ENCODE measurements around the gene RIPOR3. TPM values are rescaled to one million over a fixed set of nuclear protein-coding genes. Genes with fewer than 3 reads are reported as not detected.
"Not testable (repeated sequence)": the region's sequence is repeated elsewhere in the genome, so short reads cannot be mapped to it uniquely, and the experiment has no call there.

The RIPOR3 gene
- total RNA-seq, 8 experiments from 2014 or later, result 1.0 to 13.0 (median 2.8) TPM

DNA sequence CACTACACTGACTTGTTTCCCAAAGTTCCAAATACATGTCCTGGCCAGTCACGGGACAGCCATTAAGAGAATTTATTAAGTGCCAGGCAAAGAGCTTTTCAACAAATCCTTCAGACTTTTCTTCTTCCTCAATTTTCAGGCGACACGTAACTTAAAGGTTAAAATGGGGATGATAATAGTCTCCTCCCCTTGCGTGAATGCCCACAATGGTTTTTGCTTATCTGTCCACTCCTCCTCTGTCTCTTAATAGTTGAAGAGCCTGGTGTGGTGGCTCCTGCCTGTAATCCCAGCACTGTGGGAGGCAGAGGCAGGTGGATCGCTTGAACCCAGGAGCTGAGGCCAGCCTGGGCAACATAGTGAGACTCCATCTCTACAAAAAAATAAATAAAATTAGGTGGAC lies 28.7 kb upstream of the RIPOR3 start:
- Histone ChIP-seq H3K27ac (no peak overlapping the region), H3K4me1 (replicated peaks in 1 of 2) (peaks cover 7 to 8% of the 10 kb centered on the region in 2 donors), H3K4me3 (no peak overlapping the region)
- WGBS, 10 experiments, result 66 to 91% (median 77%) methylated on average over 1 to 5 of the region's 5 CpGs
- no peak for ATAC-seq (replicated peaks in 6 of 8)
- in situ Hi-C loops (cut with MboI; ENCODE audit: low pct_unique_long_range_greater_than_20kb in 2 of 9, low sequenced_read_pairs in 9 of 9, unreplicated experiment in 9 of 9), result no loop called here

GRCh38 chr20:50719328-50719727 lies 28.0 kb upstream of the RIPOR3 start:
- H3K4me3 ChIP-seq, result no peak overlapping the region
- in situ Hi-C loops (cut with MboI; ENCODE audit: low pct_unique_long_range_greater_than_20kb in 2 of 9, low sequenced_read_pairs in 9 of 9, unreplicated experiment in 9 of 9), result no loop called here
- no peak overlapping the region for H3K27ac ChIP-seq
- no peak for ATAC-seq (replicated peaks in 6 of 8)
- H3K4me1 ChIP-seq (replicated peaks in 1 of 2), result peaks cover under 1% of the 10 kb centered on the region in 2 donors
- WGBS, 10 experiments, result 67 to 100% (median 88%) methylated on average over 1 to 4 of the region's 4 CpGs; no CpG with 5 or more reads in 2 of the 10 experiments

GRCh38 chr20:50717974-50718761 lies 26.8 kb upstream of the RIPOR3 start:
- H3K27ac ChIP-seq, result no peak overlapping the region
- WGBS, 10 experiments, result 20 to 88% (median 65%) methylated on average over 1 to 12 of the region's 13 CpGs
- H3K4me1 ChIP-seq (replicated peaks in 1 of 2), result no peaks in the 10 kb centered on the region
- in situ Hi-C loops (cut with MboI; ENCODE audit: low pct_unique_long_range_greater_than_20kb in 2 of 9, low sequenced_read_pairs in 9 of 9, unreplicated experiment in 9 of 9), result no loop called here
- no peak for ATAC-seq (replicated peaks in 6 of 8)
- no peak overlapping the region for H3K4me3 ChIP-seq

- Histone ChIP-seq H3K4me3 (no peak overlapping the region), H3K27ac (no peak overlapping the region), H3K4me1 (replicated peaks in 1 of 2) (no peaks in the 10 kb centered on the region)
- in situ Hi-C loops (cut with MboI; ENCODE audit: low pct_unique_long_range_greater_than_20kb in 2 of 9, low sequenced_read_pairs in 9 of 9, unreplicated experiment in 9 of 9), result no loop called here
- WGBS, 10 experiments, result 0 to 100% (median 87%) methylated on average over 1 to 2 of the region's 2 CpGs; no CpG with 5 or more reads in 1 of the 10 experiments
- ATAC-seq (replicated peaks in 6 of 8), result no peak
Observed at GRCh38 chr20:50717312-50717711, 26.0 kb upstream of the RIPOR3 start.

DNA sequence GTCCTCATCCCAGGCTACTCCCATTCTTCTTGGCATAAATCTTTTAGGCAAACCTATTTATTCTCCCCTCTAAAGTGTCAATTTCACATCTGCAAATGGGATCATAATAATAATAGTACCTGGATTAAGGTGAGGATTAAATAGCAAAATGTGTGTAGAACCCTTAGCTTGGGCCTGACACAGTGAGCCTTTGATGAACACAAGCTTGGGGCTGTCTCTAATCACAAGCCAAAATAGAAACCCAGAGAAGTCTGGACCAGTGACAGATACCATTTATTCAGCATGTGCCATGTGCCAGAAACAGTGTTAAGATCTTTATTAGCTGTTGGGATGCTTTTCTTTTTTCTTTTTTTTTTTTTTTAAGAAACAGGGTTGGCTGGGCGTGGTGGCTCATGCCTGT lies 25.2 kb upstream of the RIPOR3 start:
- Histone ChIP-seq H3K4me3 (no peak overlapping the region), H3K27ac (no peak overlapping the region), H3K4me1 (replicated peaks in 1 of 2) (no peaks in the 10 kb centered on the region)
- in situ Hi-C loops (cut with MboI; ENCODE audit: low pct_unique_long_range_greater_than_20kb in 2 of 9, low sequenced_read_pairs in 9 of 9, unreplicated experiment in 9 of 9), result no loop called here
- WGBS, 10 experiments, result 71% methylated on average over 1 of the region's 1 CpG; no CpG with 5 or more reads in 9 of the 10 experiments
- no peak for ATAC-seq (replicated peaks in 6 of 8)

- Histone ChIP-seq H3K27ac (no peak overlapping the region), H3K4me3 (no peak overlapping the region), H3K4me1 (replicated peaks in 1 of 2) (no peaks in the 10 kb centered on the region)
- in situ Hi-C loops (cut with MboI; ENCODE audit: low pct_unique_long_range_greater_than_20kb in 2 of 9, low sequenced_read_pairs in 9 of 9, unreplicated experiment in 9 of 9), result no loop called here
- 67 to 100% (median 83%) methylated on average over 1 to 2 of the region's 3 CpGs; no CpG with 5 or more reads in 3 of the 10 experiments for WGBS, 10 experiments
- ATAC-seq (replicated peaks in 6 of 8), result no peak
Observed at GRCh38 chr20:50715694-50716093, 24.4 kb upstream of the RIPOR3 start.

DNA sequence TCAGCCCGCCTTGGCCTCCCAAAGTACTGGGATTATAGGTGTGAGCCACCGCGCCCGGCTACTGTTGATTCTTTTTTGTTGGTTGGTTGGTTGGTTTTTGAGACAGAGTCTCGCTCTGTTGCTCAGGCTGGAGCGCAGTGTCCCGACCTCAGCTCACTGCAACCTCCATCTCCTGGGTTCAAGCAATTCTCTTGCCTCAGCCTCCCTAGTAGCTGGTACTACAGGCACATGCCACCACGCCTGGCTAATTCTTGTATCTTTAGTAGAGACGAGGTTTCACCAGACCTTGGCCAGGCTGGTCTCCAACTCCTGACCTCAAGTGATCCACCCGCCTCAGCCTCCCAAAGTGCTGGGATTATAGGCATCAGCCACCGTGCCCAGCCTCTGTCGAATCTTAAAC lies 23.1 kb upstream of the RIPOR3 start:
- H3K4me1 ChIP-seq (replicated peaks in 1 of 2); H3K4me3 ChIP-seq; H3K27ac ChIP-seq; in situ Hi-C loops (cut with MboI; ENCODE audit: low pct_unique_long_range_greater_than_20kb in 2 of 9, low sequenced_read_pairs in 9 of 9, unreplicated experiment in 9 of 9); ATAC-seq (replicated peaks in 6 of 8): not testable (repeated sequence)
- 60 to 100% (median 82%) methylated on average over 1 to 5 of the region's 12 CpGs; no CpG with 5 or more reads in 2 of the 10 experiments for WGBS, 10 experiments

GRCh38 chr20:50713657-50714101 lies 22.3 kb upstream of the RIPOR3 start:
- no peak overlapping the region for H3K27ac ChIP-seq
- WGBS, 10 experiments, result 0 to 94% (median 70%) methylated on average over 1 to 6 of the region's 7 CpGs; no CpG with 5 or more reads in 3 of the 10 experiments
- in situ Hi-C loops (cut with MboI; ENCODE audit: low pct_unique_long_range_greater_than_20kb in 2 of 9, low sequenced_read_pairs in 9 of 9, unreplicated experiment in 9 of 9), result no loop called here
- H3K4me3 ChIP-seq, result no peak overlapping the region
- peak in 2 of 8 experiments; percentile 49 to 53 for ATAC-seq (replicated peaks in 6 of 8)
- peaks cover 0 to 3% of the 10 kb centered on the region in 2 donors for H3K4me1 ChIP-seq (replicated peaks in 1 of 2)

DNA sequence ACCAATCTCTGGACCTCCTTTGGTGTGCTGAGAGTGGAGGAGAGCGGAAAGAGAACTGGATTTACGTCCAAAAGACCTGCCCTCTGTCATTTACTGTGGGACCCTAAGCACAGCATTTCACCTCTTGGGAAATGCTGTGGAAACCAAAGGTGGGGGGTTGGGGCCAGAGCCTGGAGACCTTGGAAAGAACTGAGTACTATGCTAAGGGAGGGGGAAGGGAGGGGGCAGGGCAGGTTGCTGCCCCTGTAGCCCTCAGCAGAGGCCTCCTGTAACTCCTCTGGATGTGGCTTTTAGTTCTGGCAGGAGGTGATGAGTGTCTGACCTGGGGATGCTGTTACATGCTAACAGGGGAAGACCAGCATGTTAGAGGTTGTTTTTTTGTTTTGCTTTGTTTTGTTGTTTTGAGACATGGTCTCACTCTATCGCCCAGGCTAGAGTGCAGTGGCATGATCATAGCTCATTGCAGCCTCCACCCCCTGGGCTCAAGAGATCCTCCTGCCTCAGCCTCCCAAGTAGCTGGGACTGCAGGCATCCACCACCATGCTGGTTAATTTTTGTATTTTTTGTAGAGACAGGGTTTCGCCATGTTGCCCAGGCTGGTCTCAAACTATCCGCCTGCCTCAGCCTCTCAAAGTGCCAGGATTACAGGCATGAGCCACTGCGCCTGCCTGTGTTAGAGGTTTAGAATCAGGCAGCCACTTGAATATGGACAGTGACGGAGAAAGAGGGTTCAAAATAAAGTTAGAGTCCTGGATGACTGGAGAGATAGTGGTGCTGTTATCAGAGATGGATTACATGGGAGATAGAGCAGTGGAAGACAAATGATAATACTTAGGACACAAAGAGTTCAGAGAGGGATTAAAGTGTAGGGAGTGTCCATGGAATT lies 21.7 kb upstream of the RIPOR3 start:
- ATAC-seq (replicated peaks in 6 of 8), result no peak
- 0 to 100% (median 93%) methylated on average over 1 to 4 of the region's 7 CpGs; no CpG with 5 or more reads in 2 of the 10 experiments for WGBS, 10 experiments
- in situ Hi-C loops (cut with MboI; ENCODE audit: low pct_unique_long_range_greater_than_20kb in 2 of 9, low sequenced_read_pairs in 9 of 9, unreplicated experiment in 9 of 9), result no loop called here
- Histone ChIP-seq H3K4me3 (no peak overlapping the region), H3K27ac (no peak overlapping the region), H3K4me1 (replicated peaks in 1 of 2) (peaks cover 0 to 3% of the 10 kb centered on the region in 2 donors)

GRCh38 chr20:50711113-50711825 lies 19.9 kb upstream of the RIPOR3 start:
- no peak for ATAC-seq (replicated peaks in 6 of 8)
- Histone ChIP-seq H3K4me3 (no peak overlapping the region), H3K27ac (no peak overlapping the region), H3K4me1 (replicated peaks in 1 of 2) (peaks cover 0 to 3% of the 10 kb centered on the region in 2 donors)
- 79 to 98% (median 89%) methylated on average over 5 to 13 of the region's 13 CpGs; no CpG with 5 or more reads in 1 of the 10 experiments for WGBS, 10 experiments
- in situ Hi-C loops (cut with MboI; ENCODE audit: low pct_unique_long_range_greater_than_20kb in 2 of 9, low sequenced_read_pairs in 9 of 9, unreplicated experiment in 9 of 9), result no loop called here

- no peak overlapping the region for H3K4me3 ChIP-seq
- H3K4me1 ChIP-seq (replicated peaks in 1 of 2), result peaks cover 0 to 3% of the 10 kb centered on the region in 2 donors
- WGBS, 10 experiments, result 37 to 100% (median 91%) methylated on average over 2 to 8 of the region's 9 CpGs; no CpG with 5 or more reads in 3 of the 10 experiments
- in situ Hi-C loops (cut with MboI; ENCODE audit: low pct_unique_long_range_greater_than_20kb in 2 of 9, low sequenced_read_pairs in 9 of 9, unreplicated experiment in 9 of 9), result no loop called here
- no peak overlapping the region for H3K27ac ChIP-seq
- ATAC-seq (replicated peaks in 6 of 8), result no peak
Observed at GRCh38 chr20:50710492-50711063, 19.2 kb upstream of the RIPOR3 start.

- in situ Hi-C loops (cut with MboI; ENCODE audit: low pct_unique_long_range_greater_than_20kb in 2 of 9, low sequenced_read_pairs in 9 of 9, unreplicated experiment in 9 of 9), result no loop called here
- WGBS, 10 experiments, result 0 to 100% (median 65%) methylated on average over 1 to 5 of the region's 5 CpGs
- no peak overlapping the region for H3K4me3 ChIP-seq
- peaks cover 0 to 3% of the 10 kb centered on the region in 2 donors for H3K4me1 ChIP-seq (replicated peaks in 1 of 2)
- H3K27ac ChIP-seq, result no peak overlapping the region
- no peak for ATAC-seq (replicated peaks in 6 of 8)
Observed at GRCh38 chr20:50709636-50709973, 18.3 kb upstream of the RIPOR3 start.

Data from motor neuron (in vitro differentiated cells).